GM15510 (cell line): ENCODE data around the gene MAD1L1.

ENCODE experiments used
- POLR2A ChIP-seq: IDR thresholded peaks from 3 replicates; pipeline ENCODE4 v1.6.1; 2011; ENCODE audit warnings: borderline replicate concordance; ENCODE audit not compliant: insufficient read length; ENCODE audit errors: extremely low read depth

The MAD1L1 gene

GRCh38 chr7:1997537-1998076 lies 235.1 kb downstream of the MAD1L1 start:
- TF ChIP-seq POLR2A: no peak

- TF ChIP-seq POLR2A: no peak
These were observed 235.9 kb downstream of the MAD1L1 start for GRCh38 chr7:1996816-1997215.

GRCh38 chr7:1995426-1995825 lies 237.3 kb downstream of the MAD1L1 start:
- no peak for TF ChIP-seq POLR2A

GRCh38 chr7:1994931-1995330 lies 237.8 kb downstream of the MAD1L1 start:
- no peak for TF ChIP-seq POLR2A

- TF ChIP-seq POLR2A: no peak
These were observed 238.7 kb downstream of the MAD1L1 start for GRCh38 chr7:1993776-1994740.

GRCh38 chr7:1993031-1993695 lies 239.6 kb downstream of the MAD1L1 start:
- no peak for TF ChIP-seq POLR2A

GRCh38 chr7:1992554-1992953 lies 240.2 kb downstream of the MAD1L1 start:
- no peak for TF ChIP-seq POLR2A

- no peak for TF ChIP-seq POLR2A
These were observed 242.6 kb downstream of the MAD1L1 start for GRCh38 chr7:1990001-1990670.

- no peak for TF ChIP-seq POLR2A
These were observed 243.5 kb downstream of the MAD1L1 start for GRCh38 chr7:1989049-1989860.

- TF ChIP-seq POLR2A: no peak
These were observed 244.2 kb downstream of the MAD1L1 start for GRCh38 chr7:1988533-1988930.

- TF ChIP-seq POLR2A: no peak
These were observed 244.9 kb downstream of the MAD1L1 start for GRCh38 chr7:1987591-1988532.

- TF ChIP-seq POLR2A: no peak
These were observed 245.6 kb downstream of the MAD1L1 start for GRCh38 chr7:1987084-1987535.
